Suprapubic skin (tissue), 4 donors: ENCODE data around the gene SLC45A3.

Source experiments
- CTCF ChIP-seq, 2 donors: fragments of 200-600 bp in 1 of 2; fragments of 450-650 bp in 1 of 2; sonication (generic) in 1 of 2; IDR thresholded peaks; one replicate each; pipeline ENCODE4 v1.5.1; 2016 to 2019; ENCODE audit warnings: antibody characterized with exemption in 2 of 2, mild to moderate bottlenecking in 1 of 2, moderate library complexity in 1 of 2
- EP300 ChIP-seq: sonication (generic); formaldehyde crosslinking; IDR thresholded peaks from one replicate; pipeline ENCODE4 v1.6.1; 2017; ENCODE audit warnings: antibody characterized with exemption
- POLR2A ChIP-seq, 2 donors: fragments of 450-650 bp; IDR thresholded peaks; one replicate each; pipeline ENCODE4 v1.6.1; 2017; ENCODE audit warnings: antibody characterized with exemption in 2 of 2, mild to moderate bottlenecking in 2 of 2, moderate library complexity in 2 of 2
- POLR2AphosphoS5 ChIP-seq, 3 donors: sonication (generic); formaldehyde crosslinking; IDR thresholded peaks; one replicate each; pipeline ENCODE4 v1.6.1; 2017; ENCODE audit warnings: antibody characterized with exemption in 3 of 3

GRCh38 chr1:205678286-205679111 is 1.8 kb downstream of the SLC45A3 start:
- no peak for TF ChIP-seq EP300
- TF ChIP-seq CTCF (IDR thresholded peaks at IDR 0.05), result no peak
- TF ChIP-seq POLR2A (IDR thresholded peaks at IDR 0.05), result no peak
- TF ChIP-seq POLR2AphosphoS5 (IDR thresholded peaks at IDR 0.05), result no peak
